GM15510 (cell line): Measurements from ENCODE around the gene CFAP73.

ENCODE experiments used
- POLR2A ChIP-seq: IDR thresholded peaks from 3 replicates; pipeline ENCODE4 v1.6.1; 2011; ENCODE audit warnings: borderline replicate concordance; ENCODE audit not compliant: insufficient read length; ENCODE audit errors: extremely low read depth

Gene CFAP73

GRCh38 chr12:113145720-113146551 is 3.6 kb upstream of the CFAP73 start:
- TF ChIP-seq POLR2A: no peak

- TF ChIP-seq POLR2A: no peak
Measured at GRCh38 chr12:113146999-113147398, 2.5 kb upstream of the CFAP73 start.

- TF ChIP-seq POLR2A: no peak
Measured at GRCh38 chr12:113151655-113152054, 2.1 kb downstream of the CFAP73 start.

- TF ChIP-seq POLR2A: no peak
Measured at GRCh38 chr12:113152196-113152834, 2.8 kb downstream of the CFAP73 start.

GRCh38 chr12:113152835-113153814 is 3.6 kb downstream of the CFAP73 start:
- TF ChIP-seq POLR2A: no peak

- no peak for TF ChIP-seq POLR2A
Measured at GRCh38 chr12:113154351-113154973, 4.9 kb downstream of the CFAP73 start.

GRCh38 chr12:113155060-113155459 is 5.5 kb downstream of the CFAP73 start:
- TF ChIP-seq POLR2A: no peak

- TF ChIP-seq POLR2A: no peak
Measured at GRCh38 chr12:113155646-113156045, 6.1 kb downstream of the CFAP73 start.

- TF ChIP-seq POLR2A: no peak
Measured at GRCh38 chr12:113157218-113157859, 7.8 kb downstream of the CFAP73 start.

- TF ChIP-seq POLR2A: no peak
Measured at GRCh38 chr12:113158439-113159203, 9.1 kb downstream of the CFAP73 start.

GRCh38 chr12:113159937-113160336 is 10.4 kb downstream of the CFAP73 start:
- no peak for TF ChIP-seq POLR2A

GRCh38 chr12:113161415-113162016 is 12.0 kb downstream of the CFAP73 start:
- no peak for TF ChIP-seq POLR2A
